Sigmoid colon (tissue), 3 donors: ENCODE data around the gene IER2.

ENCODE experiments used
- POLR2A ChIP-seq, 2 donors: fragments of 450-650 bp; IDR thresholded peaks; one replicate each; pipeline ENCODE4 v1.6.1; 2016; ENCODE audit warnings: antibody characterized with exemption in 2 of 2, mild to moderate bottlenecking in 2 of 2, moderate library complexity in 2 of 2
- TF ChIP-seq, protein P1 (sequence below), 4 experiments: fragments of 450-650 bp in 3 of 4; fragments of 200-600 bp in 1 of 4; IDR thresholded peaks; one replicate each; pipeline ENCODE4 v1.5.1; 2016 to 2019; ENCODE audit warnings: antibody characterized with exemption in 4 of 4, mild to moderate bottlenecking in 3 of 4, moderate library complexity in 2 of 4

DNA sequence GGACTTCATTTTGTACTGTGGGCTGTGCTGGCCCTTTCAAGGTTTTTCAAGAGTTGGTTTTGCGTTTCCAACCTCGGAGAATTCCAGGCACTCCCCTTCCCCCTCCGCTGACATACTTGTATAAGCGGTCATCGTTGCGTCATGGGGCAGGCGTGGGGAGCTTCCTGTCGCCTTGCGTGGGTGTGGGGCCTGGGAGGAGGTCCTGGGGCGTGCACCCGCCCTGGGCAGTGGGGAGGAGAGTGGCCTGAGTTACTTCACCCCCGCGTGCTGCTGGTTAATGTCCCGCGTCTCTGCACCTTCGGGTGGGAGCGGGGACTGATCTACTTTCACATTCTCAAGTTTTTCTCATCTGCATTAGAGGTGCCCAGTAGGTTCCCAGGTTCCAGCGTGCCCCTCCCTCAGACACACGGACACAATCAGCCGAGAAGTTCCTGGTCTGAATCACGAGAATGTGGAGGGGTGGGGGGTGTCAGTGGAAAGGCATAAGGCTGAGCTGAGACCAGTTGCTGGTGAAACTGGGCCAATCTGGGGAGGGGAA is 4.1 kb downstream of the IER2 start:
- peak; percentile 74 to 81 for TF ChIP-seq POLR2A (IDR thresholded peaks at IDR 0.05)
- TF ChIP-seq, protein P1, sequence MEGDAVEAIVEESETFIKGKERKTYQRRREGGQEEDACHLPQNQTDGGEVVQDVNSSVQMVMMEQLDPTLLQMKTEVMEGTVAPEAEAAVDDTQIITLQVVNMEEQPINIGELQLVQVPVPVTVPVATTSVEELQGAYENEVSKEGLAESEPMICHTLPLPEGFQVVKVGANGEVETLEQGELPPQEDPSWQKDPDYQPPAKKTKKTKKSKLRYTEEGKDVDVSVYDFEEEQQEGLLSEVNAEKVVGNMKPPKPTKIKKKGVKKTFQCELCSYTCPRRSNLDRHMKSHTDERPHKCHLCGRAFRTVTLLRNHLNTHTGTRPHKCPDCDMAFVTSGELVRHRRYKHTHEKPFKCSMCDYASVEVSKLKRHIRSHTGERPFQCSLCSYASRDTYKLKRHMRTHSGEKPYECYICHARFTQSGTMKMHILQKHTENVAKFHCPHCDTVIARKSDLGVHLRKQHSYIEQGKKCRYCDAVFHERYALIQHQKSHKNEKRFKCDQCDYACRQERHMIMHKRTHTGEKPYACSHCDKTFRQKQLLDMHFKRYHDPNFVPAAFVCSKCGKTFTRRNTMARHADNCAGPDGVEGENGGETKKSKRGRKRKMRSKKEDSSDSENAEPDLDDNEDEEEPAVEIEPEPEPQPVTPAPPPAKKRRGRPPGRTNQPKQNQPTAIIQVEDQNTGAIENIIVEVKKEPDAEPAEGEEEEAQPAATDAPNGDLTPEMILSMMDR (IDR thresholded peaks at IDR 0.05): no peak
